ENCODE measurements around the gene RNF31. TPM values are rescaled to one million over a fixed set of nuclear protein-coding genes. Genes with fewer than 3 reads are reported as not detected.
A peak's percentile ranks its signal among the peaks of the same experiment; 100 is the strongest.

RNF31 gene
- polyA plus RNA-seq, 1 donor, result 57.5 TPM

DNA sequence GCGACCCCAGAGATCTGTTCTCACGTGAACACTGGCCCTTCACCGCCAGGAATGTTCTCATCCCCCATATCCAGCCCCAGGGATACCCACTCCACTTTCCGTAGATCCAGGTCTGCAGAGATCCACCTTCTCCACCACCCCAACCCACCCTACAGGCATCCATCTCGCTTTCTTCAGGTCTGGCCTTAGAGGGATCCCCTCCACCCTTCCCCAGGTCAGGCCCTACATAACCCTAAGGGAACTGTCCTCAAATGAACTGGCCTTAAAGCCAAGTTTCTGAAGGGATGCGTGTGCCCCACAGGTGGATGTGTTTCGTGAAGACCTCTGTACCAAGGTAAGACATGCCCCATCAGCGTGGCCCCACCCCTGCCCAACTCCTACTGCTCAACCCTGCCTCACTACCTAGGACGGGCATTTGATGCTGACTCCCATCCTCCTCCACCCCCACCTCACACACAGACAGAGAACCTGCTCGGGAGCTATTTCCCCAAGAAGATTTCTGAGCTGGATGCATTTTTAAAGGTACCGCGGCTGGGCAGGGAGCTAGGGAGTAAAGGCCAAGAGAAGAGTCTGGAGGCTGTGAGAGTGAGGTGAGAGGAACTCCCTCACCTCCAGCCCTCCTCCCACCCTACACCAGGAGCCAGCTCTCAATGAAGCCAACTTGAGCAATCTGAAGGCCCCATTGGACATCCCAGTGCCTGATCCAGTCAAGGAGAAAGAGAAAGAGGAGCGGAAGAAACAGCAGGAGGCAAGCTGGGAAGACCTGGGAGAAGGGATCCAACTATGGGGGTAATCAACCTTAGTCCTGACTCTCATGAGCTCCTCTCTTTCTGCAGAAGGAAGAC is 10.4 kb upstream of the RNF31 start:
- DNase-seq, result no peak

DNA sequence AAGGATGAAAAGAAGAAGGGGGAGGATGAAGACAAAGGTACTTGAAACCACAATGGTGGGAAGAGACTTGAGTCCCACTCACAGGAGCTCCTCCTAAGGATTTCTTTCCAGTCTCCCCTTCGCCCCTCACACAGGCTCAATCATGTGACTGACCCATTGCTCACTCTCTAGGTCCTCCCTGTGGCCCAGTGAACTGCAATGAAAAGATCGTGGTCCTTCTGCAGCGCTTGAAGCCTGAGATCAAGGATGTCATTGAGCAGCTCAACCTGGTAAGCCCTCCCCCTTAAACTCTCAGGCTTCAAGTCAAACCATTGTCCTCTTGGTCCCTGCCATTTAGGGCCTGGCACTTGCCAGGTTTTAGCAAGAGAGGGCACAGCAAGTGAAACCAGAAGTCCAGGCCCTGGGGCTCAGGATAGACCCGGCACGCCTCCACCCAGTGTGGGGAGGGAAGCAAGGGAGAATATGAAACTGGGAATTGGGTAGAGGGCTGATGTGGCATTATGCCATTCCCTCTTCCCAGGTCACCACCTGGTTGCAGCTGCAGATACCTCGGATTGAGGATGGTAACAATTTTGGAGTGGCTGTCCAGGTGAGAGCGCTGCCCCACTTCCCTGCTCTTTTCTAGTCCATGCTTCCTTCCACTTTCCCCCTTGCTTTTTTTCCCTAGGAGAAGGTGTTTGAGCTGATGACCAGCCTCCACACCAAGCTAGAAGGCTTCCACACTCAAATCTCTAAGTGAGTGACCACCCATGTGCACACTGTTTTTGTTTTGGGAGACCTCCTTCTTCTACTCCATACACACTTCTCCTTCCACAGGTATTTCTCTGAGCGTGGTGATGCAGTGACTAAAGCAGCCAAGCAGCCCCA is 9.5 kb upstream of the RNF31 start:
- no peak for DNase-seq

DNA sequence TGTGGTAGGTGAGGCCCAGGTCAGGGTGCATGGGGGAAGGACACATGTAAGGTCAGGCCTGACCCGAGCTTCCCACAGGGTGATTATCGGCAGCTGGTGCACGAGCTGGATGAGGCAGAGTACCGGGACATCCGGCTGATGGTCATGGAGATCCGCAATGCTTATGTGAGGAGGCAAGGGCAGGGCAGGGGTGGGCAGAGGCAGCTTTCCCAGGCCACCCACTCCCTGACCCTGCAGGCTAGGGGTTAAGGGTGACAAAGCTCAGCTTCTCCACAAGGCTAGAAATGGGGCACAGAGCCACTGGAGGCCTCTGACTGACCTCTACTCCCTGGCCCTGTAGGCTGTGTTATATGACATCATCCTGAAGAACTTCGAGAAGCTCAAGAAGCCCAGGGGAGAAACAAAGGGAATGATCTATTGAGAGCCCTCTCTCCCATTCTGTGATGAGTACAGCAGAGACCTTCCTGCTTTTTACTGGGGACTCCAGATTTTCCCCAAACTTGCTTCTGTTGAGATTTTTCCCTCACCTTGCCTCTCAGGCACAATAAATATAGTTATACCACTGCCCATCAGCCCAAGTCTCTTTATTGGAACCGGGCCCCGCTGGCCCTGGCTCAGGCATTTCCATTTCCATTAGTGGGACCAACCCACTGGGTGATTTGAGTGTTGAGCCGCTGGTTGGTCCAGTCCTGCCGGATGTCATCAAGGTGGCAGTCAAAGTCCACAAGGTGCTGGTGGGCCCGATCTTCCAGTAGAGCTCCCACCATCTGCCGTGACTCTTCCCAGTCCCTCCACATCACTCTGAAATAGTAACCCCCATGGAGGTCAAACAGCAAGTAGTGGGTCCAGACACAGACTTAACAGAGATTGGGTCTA is 8.7 kb upstream of the RNF31 start:
- no peak for DNase-seq

DNA sequence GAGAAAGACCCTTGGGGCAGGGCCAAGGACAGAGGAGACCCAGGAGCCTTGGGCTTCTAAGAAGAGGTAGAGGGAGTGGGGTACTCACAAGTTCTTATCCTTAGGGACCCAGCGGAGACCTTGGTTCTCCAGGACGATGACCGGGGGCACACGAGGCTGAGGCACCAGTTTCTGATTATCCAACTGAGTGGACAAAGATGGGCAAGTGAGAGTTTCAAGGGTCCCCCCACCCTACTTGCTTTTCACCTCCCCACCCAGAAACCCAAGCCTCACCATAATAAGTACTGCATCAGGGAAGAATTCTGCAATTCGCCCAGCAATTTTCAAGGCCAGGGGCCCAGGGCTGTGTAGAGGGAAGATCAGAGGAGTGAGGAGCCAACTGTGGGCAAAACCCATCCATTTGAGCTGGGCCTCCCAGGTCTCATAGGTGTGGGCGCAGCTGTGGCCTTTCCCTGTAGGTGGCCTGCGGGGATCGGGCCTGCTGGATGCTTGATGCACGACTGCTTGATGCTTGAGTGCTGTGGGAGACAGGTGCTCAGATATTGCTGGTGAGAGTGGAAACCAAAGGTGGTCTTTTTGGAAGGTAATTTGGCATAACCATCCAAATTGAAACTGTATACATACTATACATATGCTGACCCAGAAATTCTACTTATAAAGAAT is 7.9 kb upstream of the RNF31 start:
- no peak for DNase-seq

DNA sequence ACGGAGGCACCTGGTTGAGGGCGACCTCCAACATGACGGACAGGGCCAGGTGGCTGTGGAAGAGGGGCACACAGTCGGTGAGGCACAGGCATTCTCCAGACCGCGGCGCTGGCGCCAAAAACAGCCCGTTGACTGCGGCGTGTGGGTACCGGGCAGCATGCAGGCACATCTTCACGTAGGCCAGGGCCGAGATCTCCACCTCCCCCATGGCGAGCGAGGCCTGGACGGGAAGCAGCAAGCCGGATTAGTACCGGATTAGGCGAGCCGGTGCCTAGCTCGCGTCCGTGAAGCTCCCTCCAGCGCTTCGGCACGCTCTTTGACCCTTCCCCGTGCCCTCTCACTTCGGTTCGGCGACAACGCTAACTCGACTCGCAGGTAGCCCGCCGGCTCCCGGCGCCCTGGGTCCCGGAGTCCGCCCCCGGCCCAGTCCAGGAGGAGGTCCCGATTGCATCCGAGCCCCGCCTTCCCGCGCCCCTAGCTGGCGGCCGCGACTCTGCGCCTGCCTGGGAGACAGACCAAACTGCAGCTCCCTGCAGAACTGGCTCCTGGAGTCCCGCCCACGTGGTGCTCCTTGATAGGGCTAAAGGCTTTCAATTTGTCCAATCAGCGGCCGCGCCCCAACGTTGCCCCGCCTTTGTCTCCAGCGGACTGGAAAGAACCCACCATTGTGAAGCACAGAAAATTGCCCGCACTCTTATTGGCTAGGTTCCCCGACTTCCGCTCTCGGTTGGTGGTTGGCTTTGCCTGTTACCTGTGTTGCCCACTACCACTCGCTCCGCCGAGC is 6.0 kb upstream of the RNF31 start, which contains the start of gene EMC9:
TSS of gene EMC9 (minus strand) at position 495 of the 784 bp plus-strand sequence. CDS start at position 208, 287 bp downstream.
- peak; percentile 100 for DNase-seq

DNA sequence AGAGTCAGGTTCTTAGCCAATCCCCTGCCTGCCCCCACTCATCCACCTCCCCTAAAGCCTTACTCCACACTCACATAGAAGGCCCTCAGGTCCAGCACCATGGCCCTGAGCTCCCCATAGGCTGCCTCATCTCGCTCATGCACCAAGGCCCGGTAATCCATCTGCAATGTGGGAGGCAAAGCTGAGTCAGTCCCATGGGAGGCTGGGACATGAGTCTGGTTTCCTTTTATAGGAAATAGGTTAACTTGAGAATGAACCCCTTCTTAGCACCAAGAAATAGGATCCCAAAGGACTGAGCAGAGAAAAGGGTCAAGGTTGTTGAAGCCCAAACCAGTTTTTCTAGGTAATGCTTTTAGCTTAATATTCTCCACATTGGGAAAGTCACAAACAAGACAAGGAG is 3.8 kb upstream of the RNF31 start:
- no peak for DNase-seq

DNA sequence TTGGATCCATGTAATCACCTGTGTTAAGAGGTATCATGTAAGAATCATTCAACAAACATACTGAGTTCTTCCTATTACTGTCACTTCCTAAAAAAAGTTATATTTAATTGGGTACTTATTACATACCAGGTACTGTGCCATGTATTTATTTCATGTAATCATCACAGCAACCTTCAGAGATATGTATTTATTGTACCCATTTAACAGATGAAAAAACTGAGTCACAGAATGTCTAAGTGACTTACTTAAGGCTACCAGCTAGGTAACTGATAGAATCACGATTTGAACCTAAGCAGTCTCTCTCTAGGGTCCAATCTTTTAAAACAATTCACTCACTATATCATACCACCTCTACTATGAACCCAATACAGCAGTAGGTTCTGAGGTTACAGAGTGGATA is 2.8 kb upstream of the RNF31 start:
- no peak for DNase-seq

DNA sequence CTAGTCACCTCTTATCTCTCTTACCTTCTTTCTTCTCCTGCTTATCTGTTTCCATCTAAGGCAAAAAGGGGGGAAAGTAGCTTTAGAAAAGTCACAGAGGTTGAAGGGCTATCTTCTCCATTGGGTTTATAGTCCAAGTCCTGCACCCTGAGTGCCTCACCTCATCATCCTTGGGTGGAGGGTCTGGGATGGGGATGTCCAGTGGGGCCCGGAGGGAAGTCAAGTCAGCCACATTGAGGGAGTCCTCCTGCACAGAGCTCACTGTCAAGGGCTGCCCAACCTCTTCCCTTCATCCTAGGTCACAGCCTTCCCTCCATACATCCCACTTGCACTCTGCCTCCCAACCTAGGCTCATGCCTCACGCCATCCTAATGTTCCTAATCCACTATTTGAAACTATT is 2.1 kb upstream of the RNF31 start:
- DNase-seq, result no peak

DNA sequence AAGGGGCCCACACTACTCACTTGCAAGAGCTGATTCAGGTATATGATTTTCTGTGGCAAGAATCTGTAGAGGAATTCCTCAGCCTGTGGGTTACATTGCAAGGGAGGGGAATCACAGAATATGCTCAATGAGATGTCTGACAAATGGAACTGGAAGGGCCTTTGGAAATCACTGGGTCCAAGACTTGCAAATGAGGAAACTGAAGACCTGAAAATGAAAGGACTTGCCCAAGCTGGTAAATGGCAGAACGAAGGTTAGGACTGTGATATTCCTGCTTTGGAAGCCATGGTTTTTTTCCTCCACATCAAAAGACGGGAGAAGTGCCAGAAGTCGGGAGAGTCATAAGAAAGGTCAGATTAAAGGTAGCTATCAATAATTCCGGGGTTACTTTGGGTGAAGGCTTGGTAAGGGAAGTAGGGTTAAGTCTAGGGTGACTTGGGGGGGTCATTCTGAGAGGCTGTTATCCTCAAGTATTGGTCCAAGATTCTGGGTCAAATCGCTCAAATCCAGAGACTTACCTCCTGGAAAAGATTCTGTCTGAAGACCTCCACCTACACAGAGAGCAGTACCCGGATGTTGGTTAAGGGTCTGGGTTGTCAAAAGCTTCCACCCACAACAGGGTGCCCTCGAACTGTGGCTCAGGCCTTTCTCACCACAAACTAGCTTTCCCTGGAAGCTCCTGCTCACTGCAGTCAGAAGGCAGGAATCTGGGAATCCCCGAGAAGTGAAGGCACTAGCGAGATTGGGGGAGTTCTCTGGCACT is 1.4 kb upstream of the RNF31 start:
- no peak for DNase-seq

DNA sequence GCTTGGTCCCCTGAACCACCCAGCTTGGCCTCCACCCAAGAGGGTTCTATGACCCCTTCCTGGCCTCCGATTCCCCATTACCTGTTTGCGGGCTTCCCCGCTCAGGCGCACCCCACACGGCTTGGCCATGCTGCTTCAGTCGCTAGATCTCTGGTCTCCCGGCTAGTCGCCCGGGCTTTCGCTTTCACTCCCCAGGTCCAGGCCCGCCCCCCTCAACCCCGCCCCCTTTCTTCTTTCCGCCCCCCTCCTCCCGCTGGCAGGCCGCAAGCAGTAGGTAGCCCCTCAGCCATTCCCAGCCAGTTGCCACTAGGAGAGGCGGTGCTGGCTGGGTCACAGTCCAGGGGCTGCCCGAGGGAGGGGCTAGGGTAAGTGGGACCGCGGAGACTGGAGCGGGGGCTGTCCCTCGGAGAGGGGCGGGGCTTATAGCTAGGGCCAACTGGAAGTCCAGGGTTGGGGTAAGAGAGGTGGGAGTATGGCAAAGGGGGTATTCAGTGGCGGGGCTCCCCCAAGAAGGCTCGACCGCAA is 783 bp upstream of the RNF31 start, which contains the start of gene PSME2:
TSS of gene PSME2 (minus strand) at position 158 of the 525 bp plus-strand sequence. CDS start at position 129, 29 bp downstream.
- DNase-seq, result peak; percentile 96

DNA sequence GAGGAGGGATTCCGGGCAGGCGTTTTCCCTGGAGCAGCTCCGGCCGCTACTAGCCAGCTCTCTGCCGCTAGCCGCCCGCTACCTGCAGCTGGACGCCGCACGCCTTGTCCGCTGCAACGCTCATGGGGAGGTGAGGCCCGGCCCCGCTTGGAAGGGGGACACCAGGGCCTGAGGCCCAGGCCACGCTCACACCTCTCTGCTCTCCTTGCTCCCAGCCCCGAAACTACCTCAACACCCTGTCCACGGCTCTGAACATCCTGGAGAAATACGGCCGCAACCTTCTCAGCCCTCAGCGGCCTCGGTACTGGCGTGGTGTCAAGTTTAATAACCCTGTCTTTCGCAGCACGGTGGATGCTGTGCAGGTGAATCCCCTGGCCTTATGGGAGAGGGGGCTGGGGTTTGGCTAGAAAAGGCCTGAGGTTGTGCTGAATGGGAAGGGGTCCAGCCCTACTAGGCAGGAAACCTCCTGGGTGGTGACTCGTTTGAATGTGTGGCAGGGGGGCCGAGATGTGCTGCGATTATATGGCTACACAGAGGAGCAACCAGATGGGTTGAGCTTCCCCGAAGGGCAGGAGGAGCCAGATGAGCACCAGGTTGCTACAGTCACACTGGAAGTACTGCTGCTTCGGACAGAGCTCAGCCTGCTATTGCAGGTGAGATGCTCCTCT is 597 bp downstream of the RNF31 start:
- DNase-seq, result no peak

DNA sequence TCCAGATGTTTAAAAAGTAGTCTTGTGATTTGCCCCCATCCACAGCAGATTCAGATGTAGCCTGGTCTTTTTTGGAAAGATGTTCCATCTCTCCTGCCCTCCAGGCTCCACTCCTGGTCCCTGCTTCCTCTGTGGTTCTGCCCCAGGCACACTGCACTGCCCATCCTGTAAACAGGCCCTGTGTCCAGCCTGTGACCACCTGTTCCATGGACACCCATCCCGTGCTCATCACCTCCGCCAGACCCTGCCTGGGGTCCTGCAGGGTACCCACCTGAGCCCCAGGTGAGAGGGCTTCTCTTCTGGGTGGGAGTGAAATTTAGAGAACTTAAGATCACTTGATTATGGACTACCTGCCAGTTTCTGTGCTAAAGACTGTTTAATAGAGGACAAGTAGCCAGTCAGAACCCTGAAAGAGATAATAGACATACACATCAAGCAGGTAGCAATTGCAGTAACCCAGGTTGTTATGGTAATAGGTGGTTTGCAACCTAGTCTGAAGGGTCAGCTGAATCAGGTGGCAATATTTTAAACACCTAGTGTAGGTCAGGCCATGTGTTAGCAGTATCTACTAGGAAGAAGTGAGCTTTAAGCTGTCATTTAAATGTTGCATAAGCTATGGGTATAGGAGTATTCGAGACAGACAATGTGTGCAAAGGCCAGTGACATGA is 2.1 kb downstream of the RNF31 start:
- no peak for DNase-seq

DNA sequence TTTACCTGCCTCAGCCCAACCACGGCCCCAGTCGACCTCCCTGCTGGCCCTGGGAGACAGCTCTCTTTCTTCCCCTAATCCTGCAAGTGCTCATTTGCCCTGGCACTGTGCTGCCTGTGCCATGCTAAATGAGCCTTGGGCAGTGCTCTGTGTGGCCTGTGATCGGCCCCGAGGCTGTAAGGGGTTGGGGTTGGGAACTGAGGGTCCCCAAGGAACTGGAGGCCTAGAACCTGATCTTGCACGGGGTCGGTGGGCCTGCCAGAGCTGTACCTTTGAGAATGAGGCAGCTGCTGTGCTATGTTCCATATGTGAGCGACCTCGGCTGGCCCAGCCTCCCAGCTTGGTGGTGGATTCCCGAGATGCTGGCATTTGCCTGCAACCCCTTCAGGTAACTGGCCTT is 2.8 kb downstream of the RNF31 start:
- no peak for DNase-seq

DNA sequence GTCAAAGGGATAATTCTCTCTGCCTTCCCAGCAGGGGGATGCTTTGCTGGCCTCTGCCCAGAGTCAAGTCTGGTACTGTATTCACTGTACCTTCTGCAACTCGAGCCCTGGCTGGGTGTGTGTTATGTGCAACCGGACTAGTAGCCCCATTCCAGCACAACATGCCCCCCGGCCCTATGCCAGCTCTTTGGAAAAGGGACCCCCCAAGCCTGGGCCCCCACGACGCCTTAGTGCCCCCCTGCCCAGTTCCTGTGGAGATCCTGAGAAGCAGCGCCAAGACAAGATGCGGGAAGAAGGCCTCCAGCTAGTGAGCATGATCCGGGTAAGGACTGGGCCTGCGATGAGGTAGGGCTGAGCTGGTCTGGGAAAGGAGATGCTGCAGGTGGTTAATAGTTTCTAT is 3.3 kb downstream of the RNF31 start:
- DNase-seq, result no peak

DNA sequence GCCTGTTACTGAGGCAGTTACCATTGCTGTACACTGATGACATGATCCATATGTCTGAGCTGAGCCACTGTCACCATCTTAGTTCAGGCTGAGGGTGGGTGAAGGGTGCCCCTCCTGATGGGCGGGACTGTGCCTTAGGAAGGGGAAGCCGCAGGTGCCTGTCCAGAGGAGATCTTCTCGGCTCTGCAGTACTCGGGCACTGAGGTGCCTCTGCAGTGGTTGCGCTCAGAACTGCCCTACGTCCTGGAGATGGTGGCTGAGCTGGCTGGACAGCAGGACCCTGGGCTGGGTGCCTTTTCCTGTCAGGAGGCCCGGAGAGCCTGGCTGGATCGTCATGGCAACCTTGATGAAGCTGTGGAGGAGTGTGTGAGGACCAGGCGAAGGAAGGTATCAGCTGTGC is 3.7 kb downstream of the RNF31 start:
- DNase-seq, result no peak

DNA sequence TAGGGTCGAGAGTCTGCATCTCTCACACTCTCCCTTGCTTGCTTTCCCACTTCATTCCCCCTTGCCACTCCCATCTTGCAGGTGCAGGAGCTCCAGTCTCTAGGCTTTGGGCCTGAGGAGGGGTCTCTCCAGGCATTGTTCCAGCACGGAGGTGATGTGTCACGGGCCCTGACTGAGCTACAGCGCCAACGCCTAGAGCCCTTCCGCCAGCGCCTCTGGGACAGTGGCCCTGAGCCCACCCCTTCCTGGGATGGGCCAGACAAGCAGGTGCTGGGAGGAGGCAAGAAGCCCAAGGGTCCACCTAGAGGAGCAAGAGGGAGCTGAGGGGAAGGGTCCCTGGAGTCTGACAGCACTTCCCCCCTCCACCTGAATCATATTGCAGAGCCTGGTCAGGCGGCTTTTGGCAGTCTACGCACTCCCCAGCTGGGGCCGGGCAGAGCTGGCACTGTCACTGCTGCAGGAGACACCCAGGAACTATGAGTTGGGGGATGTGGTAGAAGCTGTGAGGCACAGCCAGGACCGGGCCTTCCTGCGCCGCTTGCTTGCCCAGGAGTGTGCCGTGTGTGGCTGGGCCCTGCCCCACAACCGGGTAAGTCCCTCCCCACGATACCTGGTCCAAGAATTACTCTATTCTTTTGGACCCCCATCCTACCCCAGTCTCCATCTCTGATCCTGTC is 4.2 kb downstream of the RNF31 start:
- DNase-seq, result no peak

DNA sequence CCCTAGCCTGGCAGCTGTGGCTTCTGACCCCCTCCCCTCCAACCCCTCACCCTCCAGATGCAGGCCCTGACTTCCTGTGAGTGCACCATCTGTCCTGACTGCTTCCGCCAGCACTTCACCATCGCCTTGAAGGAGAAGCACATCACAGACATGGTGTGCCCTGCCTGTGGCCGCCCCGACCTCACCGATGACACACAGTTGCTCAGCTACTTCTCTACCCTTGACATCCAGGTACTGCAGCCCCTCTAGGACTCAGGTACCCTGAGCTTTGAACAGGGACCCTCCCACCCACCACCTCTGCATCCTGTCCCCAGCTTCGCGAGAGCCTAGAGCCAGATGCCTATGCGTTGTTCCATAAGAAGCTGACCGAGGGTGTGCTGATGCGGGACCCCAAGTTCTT is 7.8 kb downstream of the RNF31 start:
- no peak for DNase-seq

DNA sequence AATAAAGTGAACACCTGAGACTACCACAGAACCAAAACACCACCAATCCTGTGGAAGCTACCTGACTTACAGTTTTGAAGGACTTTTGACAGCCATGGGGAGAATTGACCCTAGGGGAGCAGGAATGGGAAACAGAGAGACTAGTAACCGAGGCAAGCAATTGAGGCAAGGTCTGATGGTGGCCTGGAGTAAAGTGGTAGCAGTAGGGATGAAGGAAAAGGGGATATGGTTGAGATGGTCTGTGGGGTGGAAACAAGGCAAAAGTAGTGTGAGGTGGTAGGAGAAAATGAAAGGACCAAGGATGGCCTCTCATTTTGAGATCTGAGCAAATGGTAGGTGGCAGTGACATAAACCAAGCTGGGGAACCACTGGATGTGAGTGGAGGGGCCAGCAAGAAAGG is 9.5 kb downstream of the RNF31 start:
- no peak for DNase-seq
